Left renal cortex interstitium (tissue), 4 donors: ENCODE results near the gene AVPI1. TPM values are rescaled to one million over a fixed set of nuclear protein-coding genes. Genes with fewer than 3 reads are reported as not detected.
A peak's percentile ranks its signal among the peaks of the same experiment; 100 is the strongest.
"Not testable (repeated sequence)": the region's sequence is repeated elsewhere in the genome, so short reads cannot be mapped to it uniquely, and the experiment has no call there.

ENCODE experiments used
- DNase-seq, 4 donors: peaks; one replicate each; pipeline ENCODE4 v3.0.0-alpha.2; 2013; ENCODE audit warnings: low read depth in 4 of 4, low spot score in 2 of 4, missing footprints in 1 of 4
- polyA plus RNA-seq, 4 donors: library from polyadenylated mRNA; unstranded; fragments of 120-200 nt; gene quantifications; one replicate each; pipeline ENCODE4 v1.2.1, GENCODE V29; 2013; ENCODE audit not compliant: insufficient read length in 4 of 4

The AVPI1 gene
- polyA plus RNA-seq, 4 donors, result 4.1 to 5.0 (median 4.7) TPM

DNA sequence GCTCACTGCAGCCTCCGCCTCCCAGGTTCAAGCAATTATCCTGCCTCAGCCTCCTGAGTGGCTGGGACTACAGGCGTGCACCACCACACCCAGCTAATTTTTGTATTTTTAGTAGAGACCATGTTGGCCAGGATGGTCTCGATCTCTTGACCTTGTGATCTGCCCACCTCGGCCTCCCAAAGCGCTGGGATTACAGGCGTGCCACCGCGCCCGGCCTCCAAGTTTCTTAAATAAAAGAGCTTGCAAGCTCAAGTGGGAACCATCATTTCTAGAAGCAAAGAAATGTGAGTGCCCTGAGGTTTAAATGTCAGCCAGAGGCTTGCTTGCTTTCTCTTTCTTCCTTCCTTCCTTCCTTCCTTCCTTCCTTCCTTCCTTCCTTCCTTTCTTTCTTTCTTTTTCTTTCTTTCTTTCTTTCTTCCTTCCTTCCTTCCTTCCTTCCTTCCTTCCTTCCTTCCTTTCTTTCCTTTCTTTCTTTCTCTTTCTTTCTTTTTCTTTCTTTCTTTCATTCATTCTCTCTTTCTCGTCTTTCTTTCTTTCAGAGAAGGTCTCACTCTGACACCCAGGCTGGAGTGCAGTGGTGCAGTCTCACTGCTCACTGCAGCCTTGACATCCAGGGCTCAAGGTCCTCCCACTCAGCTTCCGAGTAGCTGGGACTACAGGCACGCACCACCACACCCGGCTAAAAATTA is 44.4 kb downstream of the AVPI1 start:
- not testable (repeated sequence) for DNase-seq

DNA sequence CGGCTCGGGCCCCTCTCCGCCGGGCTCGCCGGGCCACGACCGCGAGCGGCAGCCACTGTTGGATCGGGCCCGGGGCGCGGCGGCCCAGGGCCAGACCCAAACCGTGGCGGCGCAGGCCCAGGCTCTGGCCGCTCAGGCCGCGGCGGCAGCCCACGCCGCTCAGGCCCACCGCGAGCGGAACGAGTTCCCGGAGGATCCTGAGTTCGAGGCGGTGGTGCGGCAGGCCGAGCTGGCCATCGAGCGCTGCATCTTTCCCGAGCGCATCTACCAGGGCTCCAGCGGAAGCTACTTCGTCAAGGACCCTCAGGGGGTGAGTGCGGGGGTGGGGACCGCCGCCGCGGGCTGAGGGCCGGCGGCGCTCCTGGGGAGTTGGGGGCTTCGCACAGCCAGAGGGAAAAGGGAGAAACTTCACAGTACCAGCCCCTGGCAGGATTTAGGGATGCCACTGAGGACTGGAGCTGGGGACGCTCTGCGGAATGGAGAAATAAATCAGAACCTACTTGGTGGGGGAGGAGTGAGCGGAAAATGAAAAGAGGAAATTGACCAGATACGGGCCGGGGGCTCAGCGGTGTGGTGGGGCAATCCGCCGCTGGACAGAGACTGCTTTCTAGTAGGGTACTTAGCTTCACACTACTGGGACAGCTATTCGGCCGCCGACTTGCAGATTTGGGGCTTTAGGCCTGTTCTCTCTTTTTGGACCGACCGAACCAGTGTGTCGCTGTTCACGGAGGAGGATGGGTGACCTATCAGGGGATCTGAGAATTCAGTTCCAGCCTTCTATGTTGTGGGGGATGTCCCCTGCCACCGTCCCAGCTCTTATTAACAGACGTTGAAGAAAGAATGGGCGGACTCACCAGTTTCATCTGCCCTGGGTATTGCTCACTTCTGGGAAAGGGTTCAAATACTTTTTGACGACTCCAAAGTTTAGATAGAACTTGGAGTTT is 45.9 kb downstream of the AVPI1 start:
- no peak for DNase-seq

DNA sequence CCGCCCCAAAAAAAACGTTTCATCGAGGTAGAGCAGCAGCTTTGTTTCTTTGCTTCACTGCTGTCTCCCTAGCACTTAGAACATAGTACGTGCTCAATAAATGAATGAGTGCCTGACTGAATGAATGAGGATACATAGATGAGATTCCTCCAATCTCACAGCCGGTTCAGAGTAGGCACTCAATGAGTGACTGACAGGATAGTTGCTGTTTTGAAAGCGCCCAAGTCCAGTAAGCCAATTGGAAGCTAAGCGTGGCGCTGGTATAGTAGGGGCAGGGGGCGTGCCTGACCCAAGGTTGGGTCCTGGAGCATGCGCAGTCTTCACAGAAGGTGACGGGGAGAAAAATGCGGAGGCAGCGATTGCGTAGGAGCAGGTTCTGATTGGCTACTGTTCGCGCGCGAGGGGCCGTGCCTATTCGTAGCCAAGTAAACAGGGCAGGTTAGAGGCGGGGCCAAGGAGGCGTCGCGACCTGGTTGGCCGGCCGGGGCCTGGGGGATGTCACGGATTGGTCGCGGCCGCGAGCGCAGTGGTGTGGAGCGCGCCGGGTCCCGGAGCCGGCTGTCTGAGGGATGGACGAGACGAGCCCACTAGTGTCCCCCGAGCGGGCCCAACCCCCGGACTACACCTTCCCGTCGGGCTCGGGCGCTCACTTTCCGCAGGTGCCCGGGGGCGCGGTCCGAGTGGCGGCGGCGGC is 46.7 kb downstream of the AVPI1 start, which contains the start of gene PI4K2A:
PI4K2A (plus strand) TSS at position 498 of the 694 bp plus-strand sequence; CDS start at position 570, 72 bp downstream.
- peak; percentile 91 to 98 (median 97) for DNase-seq

DNA sequence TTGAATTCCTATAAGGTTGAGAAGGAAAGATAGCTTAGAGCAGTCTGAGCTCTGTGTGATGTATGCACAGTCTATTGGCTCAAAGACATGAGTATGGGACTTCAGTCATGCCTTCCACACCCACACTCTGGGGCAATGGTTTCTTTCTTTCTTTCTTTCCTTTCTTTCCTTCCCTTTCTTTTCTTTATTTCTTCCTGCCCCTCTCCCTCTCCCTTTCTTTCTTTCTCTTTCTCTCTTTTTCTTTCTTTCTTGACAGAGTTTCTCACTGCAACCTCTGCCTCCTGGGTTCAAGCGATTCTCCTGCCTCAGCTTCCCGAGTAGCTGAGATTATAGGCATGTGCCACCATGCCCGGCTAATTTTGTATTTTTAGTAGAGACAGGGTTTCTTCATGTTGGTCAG is 48.0 kb downstream of the AVPI1 start:
- not testable (repeated sequence) for DNase-seq

DNA sequence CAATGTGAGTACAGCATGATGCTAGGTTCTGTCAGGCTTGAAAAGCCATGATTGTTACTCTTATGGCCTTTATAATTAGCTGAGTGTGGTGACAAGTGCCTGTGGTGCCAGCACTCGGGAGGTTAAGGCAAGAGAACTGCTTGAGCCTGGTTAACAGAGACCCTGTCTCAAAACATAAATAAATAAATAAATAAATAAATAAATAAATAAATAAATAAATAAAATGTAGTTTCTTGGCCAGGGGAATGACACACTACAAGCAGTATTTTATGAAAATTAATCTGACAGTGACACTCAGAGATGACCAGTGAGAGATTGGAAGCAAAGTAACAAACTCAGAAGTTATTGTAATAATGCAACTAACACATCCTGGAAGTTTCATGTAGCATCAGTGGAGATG is 51.5 kb downstream of the AVPI1 start:
- DNase-seq, result no peak

DNA sequence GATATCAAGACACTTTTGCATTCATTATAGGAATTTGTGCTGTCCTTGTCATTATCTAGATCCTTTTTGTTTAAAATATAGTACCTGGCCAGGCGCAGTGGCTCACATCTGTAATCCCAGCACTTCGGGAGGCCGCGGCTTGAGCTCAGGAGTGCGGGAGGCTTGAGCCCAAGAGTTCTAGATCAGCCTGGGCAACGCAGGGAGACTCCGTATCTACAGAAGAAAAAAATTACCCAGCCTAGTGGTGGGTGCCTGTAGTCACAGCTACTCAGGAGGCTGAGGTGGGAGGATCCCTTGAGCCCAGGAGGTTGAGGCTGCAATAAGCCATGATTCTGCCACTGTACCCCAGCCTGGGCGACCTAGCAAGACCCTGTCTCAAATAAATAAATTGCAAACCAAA is 53.1 kb downstream of the AVPI1 start:
- DNase-seq, result no peak

DNA sequence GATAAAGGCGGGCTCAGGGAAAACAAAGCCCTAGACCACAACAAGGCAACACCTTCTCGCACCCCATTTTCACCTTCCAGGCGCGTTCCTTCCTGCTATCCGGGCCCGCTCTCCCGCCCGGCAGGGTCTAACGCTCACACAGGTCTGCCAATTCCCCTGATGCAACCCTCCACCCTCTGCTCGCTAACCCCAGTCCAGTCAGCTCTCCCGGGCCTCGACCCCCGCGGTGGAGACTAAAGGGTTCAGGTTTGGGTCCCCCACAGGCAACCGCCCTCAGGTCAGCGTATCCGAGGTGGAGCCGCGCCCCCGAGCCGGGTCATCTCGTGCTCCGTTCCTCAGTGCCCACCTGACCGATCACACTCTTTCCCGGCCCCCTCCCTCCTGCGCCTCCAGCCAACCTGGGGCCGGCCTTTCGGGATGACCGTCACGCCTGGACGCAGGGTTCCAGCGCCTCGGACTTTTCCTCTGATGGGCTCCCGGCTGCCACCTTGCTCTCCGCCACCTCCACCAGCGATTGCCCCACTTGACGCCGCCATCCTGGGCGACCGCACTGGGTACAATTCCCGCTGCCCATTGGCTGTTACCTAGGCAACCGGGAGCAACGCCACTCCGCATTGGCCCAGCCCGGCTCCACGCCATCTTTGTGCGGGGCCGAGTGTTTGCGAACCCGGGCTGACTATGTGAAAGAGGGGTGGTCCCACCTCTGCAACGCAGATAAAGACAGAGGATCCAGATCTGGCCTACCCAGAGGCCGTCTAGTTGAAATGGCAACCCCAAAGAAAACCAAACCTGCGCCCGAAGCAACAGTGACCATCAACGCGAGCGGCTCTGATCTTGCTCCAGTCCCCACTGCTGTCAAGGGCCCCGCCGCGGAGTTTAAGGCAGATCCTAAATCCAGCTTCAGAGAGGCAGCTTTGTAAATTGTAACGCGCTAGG is 53.8 kb downstream of the AVPI1 start, which contains the start of gene MORN4:
MORN4 (minus strand) TSS at position 552 of the 936 bp plus-strand sequence. CDS start 13,847 bp downstream, outside the sequence.
- peak; percentile 86 to 90 (median 88) for DNase-seq

DNA sequence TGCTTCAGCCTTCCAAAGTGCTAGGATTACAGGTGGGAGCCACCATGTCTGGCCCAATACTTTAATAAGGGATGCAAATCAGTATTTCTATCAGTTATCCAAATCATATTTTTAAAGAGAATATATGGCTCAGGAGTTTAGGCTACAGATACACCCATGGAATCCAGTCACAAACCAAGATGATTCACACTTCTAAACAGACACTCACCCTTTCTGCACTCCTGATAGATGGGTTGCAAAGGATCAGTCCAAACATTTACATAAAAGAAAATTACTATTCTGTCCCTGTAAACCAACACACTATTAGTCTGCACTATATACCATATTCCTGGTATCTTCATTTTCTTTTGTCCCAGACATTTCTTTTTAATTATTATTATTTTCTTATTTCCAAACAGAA is 55.9 kb downstream of the AVPI1 start:
- DNase-seq, result no peak

DNA sequence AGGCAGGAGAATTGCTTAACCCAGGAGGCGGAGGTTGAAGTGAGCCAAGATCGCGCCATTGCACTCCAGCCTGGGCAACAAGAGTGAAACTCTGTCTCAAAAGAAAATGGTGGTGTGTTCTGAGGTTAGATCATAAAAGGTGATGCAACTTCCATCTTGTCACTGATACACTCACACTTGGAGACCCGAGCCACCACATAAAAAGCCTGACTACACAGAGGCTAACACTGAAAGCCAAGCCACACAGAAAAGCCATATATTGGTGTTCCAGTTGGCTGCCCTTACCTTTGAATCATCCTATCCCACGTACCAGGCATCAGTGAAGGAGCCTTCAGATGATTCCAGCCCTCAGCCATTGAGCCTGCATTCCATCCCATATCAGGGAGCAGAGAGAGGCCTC is 57.8 kb downstream of the AVPI1 start:
- DNase-seq, result no peak

DNA sequence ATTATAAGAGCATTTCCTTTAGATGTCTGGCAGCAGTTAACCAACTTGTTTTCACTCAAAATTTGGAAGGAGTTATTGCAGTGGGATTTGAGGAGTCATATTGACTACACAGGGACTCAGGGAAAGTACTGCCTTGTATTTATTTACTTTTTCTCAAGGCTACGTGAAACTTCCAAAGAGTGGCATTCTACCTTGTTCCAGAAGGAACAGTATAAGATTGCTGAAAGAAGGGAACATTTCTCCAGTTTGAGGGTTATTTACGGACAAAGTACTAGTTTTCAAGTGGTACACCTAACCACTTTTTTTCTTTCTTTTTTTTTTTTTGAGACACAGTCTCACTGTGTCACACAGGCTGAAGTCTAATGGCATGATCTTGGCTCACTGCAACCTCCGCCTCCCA is 58.8 kb downstream of the AVPI1 start:
- DNase-seq, result no peak

DNA sequence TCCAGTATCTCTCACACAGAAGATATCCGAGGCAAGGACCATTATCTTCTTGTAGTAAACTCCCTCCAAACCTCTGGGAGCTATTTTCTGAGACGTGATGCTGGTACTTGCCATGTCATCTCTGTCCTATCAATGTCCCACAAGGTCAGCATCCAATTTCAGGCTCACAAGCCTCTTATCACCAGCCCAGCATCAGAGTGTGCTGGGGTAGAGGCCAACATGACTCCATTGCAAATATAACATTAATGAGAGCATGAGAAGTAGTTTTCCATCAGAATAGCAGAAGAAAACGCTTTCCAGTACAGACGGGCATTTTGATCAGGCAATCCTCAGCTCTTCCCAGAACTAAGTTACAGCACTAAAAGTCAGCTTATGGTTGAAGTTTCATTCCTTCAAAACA is 59.3 kb downstream of the AVPI1 start:
- DNase-seq, result no peak

Other genes with a start within 250 kb of the AVPI1 start
- gene EXOSC1, start 241.2 kb downstream of the AVPI1 start, polyA plus RNA-seq, result 10 to 100 TPM; 32.4 to 43.0 (median 38.5) TPM
- gene ZDHHC16, start 241.1 kb downstream of the AVPI1 start, polyA plus RNA-seq, result 10 to 100 TPM; 34.2 to 45.8 (median 39.7) TPM
- 100 to 1,000 TPM in 1 of 4 donors, 10 to 100 TPM in 3; 85.9 to 109 (median 92.3) TPM for gene MMS19, start 188.8 kb downstream of the AVPI1 start, polyA plus RNA-seq
- gene UBTD1, start 188.3 kb downstream of the AVPI1 start, polyA plus RNA-seq, result 10 to 100 TPM in 2 of 4 donors, 1 to 10 TPM in 2; 8.1 to 14.4 (median 11.0) TPM
- under 1 TPM; 0.38 to 0.56 (median 0.51) TPM for gene ANKRD2, start 114.5 kb downstream of the AVPI1 start, polyA plus RNA-seq
- 10 to 100 TPM; 33.5 to 63.1 (median 47.4) TPM for gene HOGA1, start 102.9 kb downstream of the AVPI1 start, polyA plus RNA-seq
- gene C10orf62, start 97.5 kb downstream of the AVPI1 start, polyA plus RNA-seq, result 1 to 10 TPM in 1 of 4 donors, under 1 TPM in 3; 0.29 to 1.2 (median 0.60) TPM
- gene MORN4, start 53.7 kb downstream of the AVPI1 start, polyA plus RNA-seq, result 10 to 100 TPM; 21.7 to 27.2 (median 23.0) TPM
- gene PI4K2A, start 46.6 kb downstream of the AVPI1 start, polyA plus RNA-seq, result 10 to 100 TPM; 17.7 to 21.7 (median 21.4) TPM
- gene MARVELD1, start 26.5 kb upstream of the AVPI1 start, polyA plus RNA-seq, result 10 to 100 TPM; 37.3 to 54.7 (median 45.3) TPM
- gene ZFYVE27, start 49.9 kb upstream of the AVPI1 start, polyA plus RNA-seq, result 10 to 100 TPM; 20.2 to 40.5 (median 30.3) TPM
- gene SFRP5, start 84.8 kb upstream of the AVPI1 start, polyA plus RNA-seq, result under 1 TPM in 3 of 4 donors, not detected in 1; 0.08 to 0.16 (median 0.10) TPM
- gene GOLGA7B, start 162.6 kb upstream of the AVPI1 start, polyA plus RNA-seq, result 1 to 10 TPM in 2 of 4 donors, under 1 TPM in 2; 0.19 to 1.5 (median 0.92) TPM